ENCODE data around the gene FXYD6. TPM values are rescaled to one million over a fixed set of nuclear protein-coding genes. Genes with fewer than 3 reads are reported as not detected.

The FXYD6 gene
- total and polyA plus RNA-seq, 2 donors (not counting 1 experiment from before 2014, with no cell fraction given) = not detected

- no peak overlapping the region for H3K27ac ChIP-seq (ENCODE audit: low read length in 2 of 2)
- no peaks in the 10 kb centered on the region for H3K36me3 ChIP-seq (replicated peaks in 1 of 2; ENCODE audit: control extremely low read depth in 1 of 2, control insufficient read depth in 1 of 2, extremely low read depth in 1 of 2, insufficient read depth in 2 of 2, low read length in 1 of 2)
- intact Hi-C loops (cut with micrococcal nuclease) = no loop called here
- H3K27me3 Mint-ChIP-seq = peaks cover 56% of the 10 kb centered on the region
- H3K27me3 ChIP-seq (replicated peaks in 1 of 4; ENCODE audit: control extremely low read depth in 1 of 4, control insufficient read depth in 3 of 4, insufficient read depth in 4 of 4, low read length in 3 of 4) = peaks cover 0 to 19% (median 4%) of the 10 kb centered on the region in 4 experiments
- H3K4me3 Mint-ChIP-seq = no peak overlapping the region
- no peaks in the 10 kb centered on the region for H3K4me1 ChIP-seq (ENCODE audit: control insufficient read depth in 2 of 2, insufficient read depth in 2 of 2, low read length in 2 of 2)
- ATAC-seq (ENCODE audit: low read depth) (no peak), DNase-seq (no peak)
- H3K27ac Mint-ChIP-seq = no peak overlapping the region
- no peak overlapping the region for H2AFZ ChIP-seq (ENCODE audit: insufficient read depth, low read depth, low read length, poor library complexity, severe bottlenecking)
- H4K20me1 ChIP-seq (ENCODE audit: control insufficient read depth, insufficient read depth, low read length, poor library complexity, severe bottlenecking) = no peaks in the 10 kb centered on the region
- WGBS (ENCODE audit: insufficient coverage) = 91% methylated on average over 6 of the region's 13 CpGs
- H3K9me3 Mint-ChIP-seq (ENCODE audit: insufficient read depth) = peaks cover 8% of the 10 kb centered on the region
- no peaks in the 10 kb centered on the region for H3K4me1 Mint-ChIP-seq
- no peak overlapping the region for H3K4me3 ChIP-seq (ENCODE audit: control extremely low read depth in 1 of 5, extremely low read depth in 1 of 5, insufficient read depth in 1 of 5, low read depth in 2 of 5, low read length in 4 of 5)
- H3K9ac ChIP-seq (ENCODE audit: low read length) = no peak overlapping the region
- ChIA-PET POLR2A (no interaction called here), CTCF (no interaction called here)
- peaks cover 0 to 5% (median 2%) of the 10 kb centered on the region in 3 donors for H3K9me3 ChIP-seq (ENCODE audit: control extremely low read depth in 1 of 3, control insufficient read depth in 2 of 3, insufficient read depth in 1 of 3, low read length in 2 of 3)
- no peak overlapping the region for H3K4me2 ChIP-seq (replicated peaks; ENCODE audit: low read depth, low read length, poor library complexity, severe bottlenecking)
- no peaks in the 10 kb centered on the region for H3K79me2 ChIP-seq (ENCODE audit: control insufficient read depth, insufficient read depth, low read length)
- TF ChIP-seq CTCF (IDR thresholded peaks at IDR 0.05) (no peak), EZH2 (IDR thresholded peaks at IDR 0.05; ENCODE audit: borderline replicate concordance, insufficient read depth, low read depth, low read length, poor library complexity, severe bottlenecking) (no peak)
These were observed 20.4 kb downstream of the FXYD6 start for GRCh38 chr11:117855912-117856651.

- Mint-ChIP-seq H3K9me3 (ENCODE audit: insufficient read depth) (peaks cover 8% of the 10 kb centered on the region), H3K4me3 (no peak overlapping the region), H3K27ac (no peak overlapping the region), H3K4me1 (no peaks in the 10 kb centered on the region), H3K27me3 (peaks cover 60% of the 10 kb centered on the region)
- no peaks in the 10 kb centered on the region for H4K20me1 ChIP-seq (ENCODE audit: control insufficient read depth, insufficient read depth, low read length, poor library complexity, severe bottlenecking)
- H3K27ac ChIP-seq (ENCODE audit: low read length in 2 of 2) = no peak overlapping the region
- H3K9ac ChIP-seq (ENCODE audit: low read length) = no peak overlapping the region
- DNase-seq (no peak), ATAC-seq (ENCODE audit: low read depth) (no peak)
- peaks cover 0 to 5% (median 2%) of the 10 kb centered on the region in 3 donors for H3K9me3 ChIP-seq (ENCODE audit: control extremely low read depth in 1 of 3, control insufficient read depth in 2 of 3, insufficient read depth in 1 of 3, low read length in 2 of 3)
- no peaks in the 10 kb centered on the region for H3K79me2 ChIP-seq (ENCODE audit: control insufficient read depth, insufficient read depth, low read length)
- 80% methylated on average over 12 of the region's 12 CpGs for whole genome bisulfite sequencing (ENCODE audit: insufficient coverage)
- CTCF ChIA-PET = interaction anchor here (1.4 to 1.8 kb wide), 2 partner anchors 91 to 198 kb away, joined by 5 to 6 read pairs; no protein-coding TSS in a partner anchor
- no peaks in the 10 kb centered on the region for H3K36me3 ChIP-seq (replicated peaks in 1 of 2; ENCODE audit: control extremely low read depth in 1 of 2, control insufficient read depth in 1 of 2, extremely low read depth in 1 of 2, insufficient read depth in 2 of 2, low read length in 1 of 2)
- no peak overlapping the region for H3K4me3 ChIP-seq (ENCODE audit: control extremely low read depth in 1 of 5, extremely low read depth in 1 of 5, insufficient read depth in 1 of 5, low read depth in 2 of 5, low read length in 4 of 5)
- no peak overlapping the region for H3K4me2 ChIP-seq (replicated peaks; ENCODE audit: low read depth, low read length, poor library complexity, severe bottlenecking)
- intact Hi-C loops (cut with micrococcal nuclease) = no loop called here
- TF ChIP-seq EZH2 (IDR thresholded peaks at IDR 0.05; ENCODE audit: borderline replicate concordance, insufficient read depth, low read depth, low read length, poor library complexity, severe bottlenecking) = no peak
- no peak overlapping the region for H2AFZ ChIP-seq (ENCODE audit: insufficient read depth, low read depth, low read length, poor library complexity, severe bottlenecking)
- no peaks in the 10 kb centered on the region for H3K4me1 ChIP-seq (ENCODE audit: control insufficient read depth in 2 of 2, insufficient read depth in 2 of 2, low read length in 2 of 2)
- POLR2A ChIA-PET = no interaction called here
- H3K27me3 ChIP-seq (replicated peaks in 1 of 4; ENCODE audit: control extremely low read depth in 1 of 4, control insufficient read depth in 3 of 4, insufficient read depth in 4 of 4, low read length in 3 of 4) = peaks cover 0 to 21% (median 4%) of the 10 kb centered on the region in 4 experiments
These were observed 21.1 kb downstream of the FXYD6 start for GRCh38 chr11:117855186-117855845.

Measured in B cell (primary cell).